Activated T-cell treated with anti-CD3 and anti-CD28 coated beads, Interleukin-2, amount 50 U/mL, for 24 hours (primary cell): Measurements from ENCODE around the gene CAPRIN1.
"Not testable (repeated sequence)": the region's sequence is repeated elsewhere in the genome, so short reads cannot be mapped to it uniquely, and the experiment has no call there.

Experiments
- DNase-seq: peaks from one replicate; pipeline ENCODE4 v3.0.0-alpha.2; 2020
- H3K27ac Mint-ChIP-seq: 2 replicates; pipeline ENCODE4 v1.8.0; 2020; ENCODE audit warnings: mild to moderate bottlenecking, mixed read lengths
- H3K27me3 Mint-ChIP-seq: 2 replicates; pipeline ENCODE4 v1.8.0; 2020; ENCODE audit warnings: mixed read lengths
- H3K36me3 Mint-ChIP-seq: 2 replicates; pipeline ENCODE4 v1.8.0; 2020; ENCODE audit warnings: low read depth, mixed read lengths
- H3K4me1 Mint-ChIP-seq: 2 replicates; pipeline ENCODE4 v1.8.0; 2020; ENCODE audit warnings: low read depth, mixed read lengths
- H3K4me3 Mint-ChIP-seq: 2 replicates; pipeline ENCODE4 v1.8.0; 2020; ENCODE audit warnings: mild to moderate bottlenecking, moderate library complexity, mixed read lengths
- H3K9me3 Mint-ChIP-seq: 2 replicates; pipeline ENCODE4 v1.8.0; 2020; ENCODE audit warnings: mixed read lengths

CAPRIN1 gene

DNA sequence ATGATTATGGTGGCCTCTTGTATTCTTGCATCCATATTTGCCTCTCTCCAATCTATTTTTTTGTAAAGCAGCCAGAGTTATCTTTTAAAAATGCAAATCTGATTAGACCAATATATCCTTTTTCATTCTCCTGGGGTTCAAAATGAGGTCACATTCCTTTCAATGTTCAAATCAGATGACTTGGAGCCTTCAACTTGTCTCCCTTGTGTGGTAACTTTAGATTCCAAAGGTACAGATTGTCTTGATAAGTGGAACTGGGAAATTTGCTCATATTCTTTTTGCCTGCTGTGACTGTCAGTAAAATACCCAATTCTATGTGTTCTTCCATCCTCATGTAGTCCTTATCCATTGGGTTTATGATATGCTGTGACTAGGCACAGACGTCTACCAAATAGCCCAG, 15.1 kb upstream of the CAPRIN1 start:
- H3K4me3 Mint-ChIP-seq = no peak overlapping the region
- no peaks in the 10 kb centered on the region for H3K27me3 Mint-ChIP-seq

DNA sequence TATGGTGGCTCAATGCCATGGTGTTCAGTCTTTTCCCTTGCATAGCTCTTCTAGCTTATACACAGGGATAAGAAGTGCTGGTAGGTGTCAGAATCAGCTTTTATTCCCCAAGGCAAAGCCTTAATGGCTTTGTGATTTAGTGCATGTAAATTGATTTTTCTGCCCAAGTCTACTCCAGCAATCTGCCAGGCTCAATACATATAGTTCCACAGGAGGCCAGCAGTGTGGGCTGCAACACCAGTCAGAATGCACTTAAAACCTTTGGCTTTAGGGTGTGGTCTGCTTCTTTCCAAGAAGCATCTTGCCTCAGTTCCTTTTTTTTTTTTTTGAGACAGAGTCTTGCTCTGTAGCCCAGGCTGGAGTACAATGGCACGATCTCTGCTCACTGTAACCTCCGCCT, 14.5 kb upstream of the CAPRIN1 start:
- no peak for DNase-seq
- Mint-ChIP-seq H3K9me3 (no peaks in the 10 kb centered on the region), H3K36me3 (no peaks in the 10 kb centered on the region), H3K4me3 (no peak overlapping the region), H3K27ac (no peak overlapping the region), H3K27me3 (no peaks in the 10 kb centered on the region), H3K4me1 (no peaks in the 10 kb centered on the region)

More for the DNA sequence above, 15.1 kb upstream of the CAPRIN1 start:
- no peak for DNase-seq
- Mint-ChIP-seq H3K36me3 (no peaks in the 10 kb centered on the region), H3K9me3 (no peaks in the 10 kb centered on the region), H3K27ac (no peak overlapping the region), H3K4me1 (no peaks in the 10 kb centered on the region)

DNA sequence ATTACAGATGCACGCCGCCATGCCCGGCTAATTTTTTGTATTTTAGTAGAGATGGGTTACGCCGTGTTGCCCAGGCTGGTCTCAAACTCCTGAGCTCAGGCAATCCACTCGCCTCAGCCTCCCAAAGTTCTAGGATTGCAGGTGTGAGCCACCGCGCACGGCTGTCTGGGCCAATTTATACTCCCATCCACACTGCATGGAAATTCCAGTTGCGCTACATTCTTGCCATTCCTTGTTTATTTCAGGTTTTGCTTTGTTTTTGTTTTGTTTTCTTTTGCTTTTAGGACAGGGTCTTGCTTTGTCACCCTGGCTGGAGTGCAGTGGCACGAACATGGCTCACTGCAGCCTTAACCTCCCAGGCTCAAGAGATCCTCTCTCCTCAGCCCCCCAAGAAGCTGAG, 11.0 kb upstream of the CAPRIN1 start:
- Mint-ChIP-seq H3K27ac (no peak overlapping the region), H3K9me3 (no peaks in the 10 kb centered on the region), H3K36me3 (no peaks in the 10 kb centered on the region), H3K4me3 (no peak overlapping the region), H3K27me3 (peaks cover 5% of the 10 kb centered on the region), H3K4me1 (peaks cover 6% of the 10 kb centered on the region)
- DNase-seq = no peak

DNA sequence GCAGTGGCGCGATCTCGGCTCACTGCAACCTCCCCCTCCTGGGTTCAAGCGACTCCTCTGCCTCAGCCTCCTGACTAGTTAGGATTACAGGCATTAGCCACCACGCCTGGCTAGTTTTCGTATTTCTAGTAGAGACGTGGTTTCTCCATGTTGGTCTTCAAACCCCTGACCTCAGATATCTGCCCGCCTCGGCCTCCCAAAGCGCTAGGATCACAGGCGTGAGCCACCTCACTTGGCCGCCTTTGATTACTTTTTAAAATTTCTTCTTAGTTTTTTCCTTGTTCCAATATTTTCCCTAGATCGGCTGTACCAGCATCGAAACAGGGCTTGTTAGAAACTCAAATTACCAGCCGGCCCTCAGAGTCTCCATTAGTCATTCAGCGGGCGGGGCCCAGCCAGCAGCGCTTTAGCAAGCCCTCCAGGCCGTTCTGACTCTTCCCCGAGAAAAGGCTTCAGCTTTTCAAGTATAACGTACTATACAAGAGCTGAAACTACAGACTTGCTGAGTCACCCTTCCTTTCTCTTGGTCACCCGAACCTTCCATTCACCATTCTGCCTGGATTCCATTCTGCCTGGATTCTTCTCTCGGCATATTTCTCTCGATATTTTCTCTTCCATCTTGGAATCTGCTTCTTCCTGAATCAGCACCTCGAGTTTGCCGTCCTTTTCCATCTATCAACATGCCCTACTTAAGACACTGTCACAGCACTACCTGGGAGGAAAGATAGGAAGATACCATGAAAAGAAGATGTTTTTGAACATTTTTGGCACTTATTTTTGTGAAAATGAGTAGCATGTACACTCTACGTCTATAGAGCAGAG, 6.7 kb upstream of the CAPRIN1 start:
- Mint-ChIP-seq H3K9me3 (no peaks in the 10 kb centered on the region), H3K36me3 (no peaks in the 10 kb centered on the region), H3K4me1 (peaks cover 6% of the 10 kb centered on the region), H3K4me3 (no peak overlapping the region), H3K27ac (no peak overlapping the region), H3K27me3 (peaks cover 5% of the 10 kb centered on the region)
- no peak for DNase-seq

DNA sequence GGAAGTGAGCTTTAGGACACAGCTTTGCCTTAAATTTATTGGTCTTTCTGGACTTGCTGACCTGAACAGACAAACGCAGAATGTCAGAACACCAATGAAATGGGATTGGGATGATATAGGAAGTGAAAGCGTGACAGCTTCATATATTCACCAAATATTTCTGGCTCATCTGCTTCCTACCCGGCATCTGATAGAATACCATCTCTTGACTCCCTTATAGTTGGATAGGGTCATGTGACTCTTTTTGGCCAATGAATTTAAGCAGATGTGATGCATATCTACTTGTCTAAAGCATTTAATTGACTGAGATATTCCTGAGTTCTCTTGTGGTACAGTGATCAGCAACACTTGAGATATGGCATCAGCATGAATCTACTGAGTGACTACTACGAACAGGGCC, 2.5 kb upstream of the CAPRIN1 start:
- H3K27ac Mint-ChIP-seq = no peak overlapping the region
- peaks cover 5% of the 10 kb centered on the region for H3K27me3 Mint-ChIP-seq
- H3K4me1 Mint-ChIP-seq = peaks cover 16% of the 10 kb centered on the region
- H3K4me3 Mint-ChIP-seq = no peak overlapping the region
- no peaks in the 10 kb centered on the region for H3K9me3 Mint-ChIP-seq
- peaks cover 19% of the 10 kb centered on the region for H3K36me3 Mint-ChIP-seq
- no peak for DNase-seq

DNA sequence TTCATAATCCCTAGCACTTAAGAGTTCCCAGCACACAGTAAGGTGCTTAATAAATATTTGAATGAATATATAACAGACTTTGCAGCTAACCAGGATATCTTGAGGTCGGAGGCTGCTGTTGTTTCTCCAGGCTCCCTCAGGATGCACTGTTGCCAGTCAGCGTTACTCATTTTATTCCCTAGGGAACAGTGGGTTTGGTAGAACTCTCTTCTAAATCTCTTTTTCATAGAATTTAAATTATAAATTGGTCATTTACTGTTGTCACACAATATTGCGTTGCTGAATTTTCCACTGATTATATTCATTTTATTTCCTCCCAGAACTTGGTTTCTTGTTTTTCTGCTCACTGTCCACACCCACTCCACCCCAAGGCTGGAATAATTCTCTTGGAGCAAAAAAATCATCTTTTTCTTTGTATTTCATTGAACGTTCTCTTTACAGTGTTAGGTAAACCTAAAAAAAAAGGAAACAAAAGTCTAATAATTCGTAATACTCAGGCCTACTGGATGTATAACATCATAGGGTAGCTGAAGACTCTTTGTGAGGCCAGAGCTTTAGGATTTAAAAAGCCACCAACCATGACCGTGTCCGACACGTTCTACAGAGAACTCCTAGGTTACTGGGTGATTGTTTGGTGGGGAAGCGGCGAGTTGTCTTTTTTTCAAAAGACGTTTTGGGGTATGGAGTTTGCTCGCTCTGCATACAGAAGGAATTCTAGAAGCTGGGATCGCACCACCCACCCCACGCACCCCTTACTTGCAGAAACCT, 766 bp upstream of the CAPRIN1 start:
- DNase-seq = no peak
- Mint-ChIP-seq H3K4me3 (peak overlapping the region; percentile 83), H3K27ac (peak overlapping the region; percentile 92), H3K27me3 (no peaks in the 10 kb centered on the region), H3K36me3 (peaks cover 37% of the 10 kb centered on the region), H3K4me1 (peaks cover 24% of the 10 kb centered on the region), H3K9me3 (no peaks in the 10 kb centered on the region)

DNA sequence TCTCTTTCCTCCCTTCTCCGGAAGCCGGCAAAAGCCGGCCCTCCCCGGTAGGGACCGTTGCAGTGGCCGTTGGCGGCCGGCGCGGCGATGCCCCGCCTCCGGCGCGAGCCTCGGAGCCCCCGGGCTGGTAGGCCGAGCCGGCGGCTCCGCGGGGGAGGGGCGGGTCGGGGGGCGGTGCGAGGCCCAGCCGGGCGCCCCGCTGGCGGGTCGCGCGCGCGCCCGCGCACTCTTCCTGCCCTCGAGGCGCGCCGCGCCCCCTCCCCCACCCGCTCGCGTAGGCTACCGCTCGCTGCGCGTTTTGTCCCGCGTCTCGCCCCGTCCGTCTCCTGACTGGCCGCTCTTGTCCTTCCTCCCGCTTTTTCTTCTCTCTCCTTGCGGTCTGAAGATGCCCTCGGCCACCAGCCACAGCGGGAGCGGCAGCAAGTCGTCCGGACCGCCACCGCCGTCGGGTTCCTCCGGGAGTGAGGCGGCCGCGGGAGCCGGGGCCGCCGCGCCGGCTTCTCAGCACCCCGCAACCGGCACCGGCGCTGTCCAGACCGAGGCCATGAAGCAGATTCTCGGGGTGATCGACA, 591 bp downstream of the CAPRIN1 start:
- H3K9me3 Mint-ChIP-seq = no peaks in the 10 kb centered on the region
- peak overlapping the region; percentile 99 for H3K4me3 Mint-ChIP-seq
- H3K27me3 Mint-ChIP-seq = no peaks in the 10 kb centered on the region
- DNase-seq = peak; percentile 93
- peak overlapping the region; percentile 99 for H3K27ac Mint-ChIP-seq
- peaks cover 35% of the 10 kb centered on the region for H3K4me1 Mint-ChIP-seq
- H3K36me3 Mint-ChIP-seq = peaks cover 50% of the 10 kb centered on the region

DNA sequence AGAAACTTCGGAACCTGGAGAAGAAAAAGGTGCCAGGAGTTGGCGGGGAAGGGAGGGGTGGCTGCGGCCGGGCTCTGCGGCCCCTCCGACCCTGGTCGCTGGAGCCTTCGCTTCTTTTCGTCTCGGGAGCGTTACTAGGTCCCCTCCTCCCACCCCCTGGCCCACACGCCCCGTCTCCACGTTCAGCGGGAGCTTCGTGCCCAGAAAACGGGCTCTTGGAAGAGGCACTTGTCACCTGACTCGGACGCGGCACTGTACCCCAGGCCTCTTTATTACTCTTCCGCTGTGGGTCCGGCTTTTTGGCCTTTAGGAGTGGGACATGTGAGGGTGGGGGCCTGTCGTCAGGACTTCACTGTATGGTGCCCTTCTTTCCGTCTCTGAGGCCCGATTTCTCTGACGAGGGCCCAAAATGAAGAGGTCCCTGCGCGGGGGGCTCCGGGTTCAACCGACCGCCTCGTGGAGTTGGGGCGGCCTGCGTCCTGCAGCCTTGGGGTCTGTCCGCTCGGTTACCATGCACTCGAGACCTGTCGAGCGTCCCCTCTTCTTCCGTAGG, 1.2 kb downstream of the CAPRIN1 start:
- Mint-ChIP-seq H3K4me1 (peaks cover 37% of the 10 kb centered on the region), H3K4me3 (peak overlapping the region; percentile 99), H3K27ac (peak overlapping the region; percentile 99), H3K36me3 (peaks cover 53% of the 10 kb centered on the region), H3K27me3 (no peaks in the 10 kb centered on the region), H3K9me3 (no peaks in the 10 kb centered on the region)
- no peak for DNase-seq

DNA sequence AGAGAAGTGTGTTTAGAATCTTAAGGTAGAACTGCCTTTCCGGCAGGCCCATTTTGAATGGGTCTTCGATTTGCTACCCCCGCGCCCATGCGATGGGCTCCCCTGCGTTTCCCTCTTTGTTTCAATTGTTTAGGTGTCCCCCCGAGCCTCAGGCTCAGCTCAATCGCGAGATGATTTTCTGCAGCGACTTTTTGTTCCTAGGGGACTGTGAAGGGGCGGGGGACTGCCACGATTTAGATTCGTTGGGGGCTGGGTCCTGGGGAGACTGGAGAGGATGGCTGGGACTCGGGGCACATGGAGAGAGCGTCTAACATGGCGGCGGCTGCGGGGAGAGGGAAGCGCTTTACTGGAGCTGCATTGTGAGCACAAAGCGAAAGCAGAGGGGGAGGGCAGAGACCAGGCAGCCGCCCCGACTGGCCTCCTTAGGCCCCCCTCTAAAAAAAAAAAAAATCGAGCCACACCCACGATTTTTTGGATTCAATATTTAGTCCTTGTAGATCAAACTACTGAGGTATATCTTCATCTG, 1.7 kb downstream of the CAPRIN1 start:
- H3K4me3 Mint-ChIP-seq = peak overlapping the region; percentile 99
- no peaks in the 10 kb centered on the region for H3K27me3 Mint-ChIP-seq
- peak overlapping the region; percentile 99 for H3K27ac Mint-ChIP-seq
- H3K4me1 Mint-ChIP-seq = peaks cover 41% of the 10 kb centered on the region
- H3K36me3 Mint-ChIP-seq = peaks cover 56% of the 10 kb centered on the region
- DNase-seq = peak; percentile 85
- no peaks in the 10 kb centered on the region for H3K9me3 Mint-ChIP-seq

DNA sequence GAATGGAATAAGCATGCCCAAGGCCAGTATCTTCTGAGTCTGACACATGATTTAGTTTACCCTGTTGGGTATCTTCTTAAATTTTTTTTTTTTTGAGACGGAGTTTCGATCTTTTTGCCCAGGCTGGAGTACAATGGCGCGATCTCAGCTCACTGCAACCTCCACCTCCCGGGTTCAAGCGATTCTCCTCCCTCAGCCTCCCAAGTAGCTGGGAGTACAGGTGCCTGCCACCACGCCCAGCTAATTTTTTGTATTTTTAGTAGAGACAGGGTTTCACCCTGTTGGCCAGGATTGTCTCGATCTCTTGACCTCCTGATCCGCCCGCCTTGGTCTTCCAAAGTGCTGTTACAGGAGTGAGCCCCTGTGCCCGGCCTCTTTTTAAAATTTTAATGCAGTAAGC, 2.8 kb downstream of the CAPRIN1 start:
- H3K9me3 Mint-ChIP-seq, H3K27me3 Mint-ChIP-seq, DNase-seq: not testable (repeated sequence)
- Mint-ChIP-seq H3K27ac (peak overlapping the region; percentile 99), H3K4me3 (peak overlapping the region; percentile 99), H3K4me1 (peaks cover 52% of the 10 kb centered on the region), H3K36me3 (peaks cover 67% of the 10 kb centered on the region)

DNA sequence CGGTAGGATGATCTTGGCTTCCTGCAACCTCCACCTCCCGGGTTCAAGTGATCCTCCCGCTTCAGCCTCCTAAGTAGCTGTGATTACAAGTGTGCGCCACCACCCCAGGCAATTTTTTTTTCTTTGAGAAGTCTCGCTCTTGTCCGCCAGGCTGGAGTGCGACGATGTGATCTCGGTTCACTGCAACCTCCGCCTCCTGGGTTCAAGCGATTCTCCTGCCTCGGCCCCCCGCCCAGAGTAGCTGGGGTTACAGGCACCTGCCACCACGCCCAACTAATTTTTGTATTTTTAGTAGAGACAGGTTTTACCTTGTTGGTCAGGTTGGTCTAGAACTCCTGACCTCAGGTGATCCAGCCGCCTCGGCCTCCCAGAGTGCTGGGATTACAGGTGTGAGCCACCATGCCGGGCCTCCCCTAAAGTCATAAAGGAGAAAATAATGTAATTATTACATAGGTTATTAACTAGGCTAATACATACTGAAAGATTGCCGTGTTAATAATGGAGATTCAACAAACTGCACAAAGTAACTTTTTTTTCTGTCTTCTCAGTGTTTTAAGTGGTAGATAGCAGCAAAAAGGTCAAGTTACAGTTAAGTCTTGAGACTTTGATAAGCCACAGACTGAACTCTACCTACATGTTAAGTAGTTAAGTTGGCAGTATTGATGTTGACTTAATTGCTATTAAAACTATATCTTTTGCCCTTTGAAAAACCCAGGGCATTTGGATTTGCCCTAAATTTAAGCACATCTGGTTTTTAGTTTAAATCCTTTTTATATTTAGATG, 3.9 kb downstream of the CAPRIN1 start:
- Mint-ChIP-seq H3K27ac (peak overlapping the region; percentile 76), H3K4me1 (peaks cover 53% of the 10 kb centered on the region)

DNA sequence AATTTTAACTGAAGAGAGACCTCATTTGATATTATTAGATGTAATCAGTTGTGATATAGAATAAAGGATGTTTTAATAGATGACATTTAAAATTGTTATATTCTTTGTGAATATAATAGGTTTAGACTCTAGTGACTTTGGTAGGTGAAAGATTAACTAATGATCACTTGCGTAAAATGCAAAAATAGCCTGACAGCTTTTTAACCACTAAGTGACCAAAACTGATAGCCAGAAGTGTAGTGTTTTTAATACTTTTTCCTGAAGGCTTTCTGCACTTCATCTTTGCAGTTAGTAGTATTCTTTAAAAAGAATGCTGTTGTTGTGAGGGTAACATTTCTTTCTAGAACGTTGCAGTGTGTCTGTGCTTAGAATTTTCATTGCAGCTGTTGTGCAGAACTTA, 5.1 kb downstream of the CAPRIN1 start:
- DNase-seq = no peak
- Mint-ChIP-seq H3K4me1 (peaks cover 59% of the 10 kb centered on the region), H3K9me3 (no peaks in the 10 kb centered on the region), H3K4me3 (peak overlapping the region; percentile 38), H3K27ac (no peak overlapping the region), H3K36me3 (peaks cover 84% of the 10 kb centered on the region), H3K27me3 (no peaks in the 10 kb centered on the region)

More for the DNA sequence above, 3.9 kb downstream of the CAPRIN1 start:
- no peaks in the 10 kb centered on the region for H3K9me3 Mint-ChIP-seq
- DNase-seq = no peak
- peak overlapping the region; percentile 99 for H3K4me3 Mint-ChIP-seq
- H3K27me3 Mint-ChIP-seq = no peaks in the 10 kb centered on the region
- peaks cover 73% of the 10 kb centered on the region for H3K36me3 Mint-ChIP-seq

DNA sequence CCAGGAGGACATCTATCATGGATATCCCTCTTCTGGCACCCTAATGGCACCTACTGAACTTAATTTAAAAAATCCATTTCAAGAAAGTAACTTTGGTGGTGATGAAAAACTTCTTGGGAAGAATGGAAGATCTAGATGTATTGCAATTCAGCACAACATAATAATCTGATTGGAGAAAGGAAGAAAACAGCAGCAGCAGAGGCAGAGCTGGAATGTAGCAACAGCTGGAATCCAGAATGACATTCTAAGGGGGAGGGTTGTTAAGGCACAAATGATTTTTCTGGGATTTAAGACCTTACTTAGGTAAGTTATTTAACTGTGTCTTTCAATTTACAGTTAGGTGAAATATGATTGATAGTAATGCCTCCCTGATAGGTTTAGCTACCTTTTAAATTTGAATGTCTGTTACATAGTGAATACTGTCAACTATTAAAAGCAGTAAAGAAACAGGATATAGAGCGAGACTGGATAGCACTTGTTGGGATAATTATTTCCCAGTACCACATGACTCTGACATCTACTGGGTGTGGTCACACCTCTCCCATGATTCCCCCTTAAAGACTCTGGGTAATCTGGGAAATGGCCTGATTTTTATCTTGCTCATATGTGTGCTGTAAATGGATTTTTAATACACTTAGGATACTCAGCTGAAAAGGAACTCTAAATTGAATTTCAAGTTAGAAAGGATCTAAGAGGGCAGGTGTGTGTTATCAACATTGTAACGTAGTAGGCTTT, 11.7 kb downstream of the CAPRIN1 start:
- peaks cover 87% of the 10 kb centered on the region for H3K36me3 Mint-ChIP-seq
- H3K4me3 Mint-ChIP-seq = no peak overlapping the region
- H3K4me1 Mint-ChIP-seq = peaks cover 77% of the 10 kb centered on the region
- no peak for DNase-seq
- peak overlapping the region; percentile 55 for H3K27ac Mint-ChIP-seq
- no peaks in the 10 kb centered on the region for H3K9me3 Mint-ChIP-seq
- H3K27me3 Mint-ChIP-seq = no peaks in the 10 kb centered on the region
